HCT116 (cell line): ENCODE data around the gene LUM. TPM values are rescaled to one million over a fixed set of nuclear protein-coding genes. Genes with fewer than 3 reads are reported as not detected.

ENCODE experiments used
- ATAC-seq: fragments of 200-7000 bp; cut with Tn5 transposase; 2 replicates; pipeline ENCODE4 v1.9.1; 2020; ENCODE audit warnings: mild to moderate bottlenecking, moderate library complexity
- BruUV-seq: library from RNA; stranded (reverse); fragments of 400-500 nt; replicated peaks from 2 replicates; lab custom pipeline; 2021; lab: Mats Ljungman, UMichigan
- CTCF ChIA-PET: fragments of 300-600 bp; sonication (Branson Sonifier 250); formaldehyde crosslinking; loops from one replicate; lab custom pipeline; 2021; ENCODE audit warnings: antibody characterized with exemption; lab: Charles Lee
- POLR2A ChIA-PET: fragments of 300-600, 350-600 bp; sonication (Branson Sonifier 250); formaldehyde crosslinking; loops from one replicate; lab custom pipeline; 2021; ENCODE audit warnings: antibody characterized with exemption; lab: Charles Lee
- RAD21 ChIA-PET, 2 experiments: fragments of 300-600 bp; sonication (Branson Sonifier 250); formaldehyde crosslinking; loops; one replicate each; lab custom pipeline; 2023; ENCODE audit warnings: low total read pairs in 2 of 2; ENCODE audit not compliant: uncharacterized antibody in 2 of 2, unreplicated experiment in 2 of 2, low non-redundant PET in 1 of 2; lab: Charles Lee
- DNase-seq: peaks from one replicate; pipeline ENCODE4 v3.0.0-alpha.2; 2010; ENCODE audit warnings: low read depth, low spot score
- H2AFZ ChIP-seq: fragments of 200-600 bp; shearing (Covaris generic), sonication (generic); 2 replicates; pipeline ENCODE4 v1.6.1; 2017; ENCODE audit warnings: low read depth, mixed run types, mixed read lengths, antibody characterized with exemption, low read length; ENCODE audit not compliant: poor library complexity, severe bottlenecking
- H3K27ac ChIP-seq: 2 replicates; pipeline ENCODE4 v1.5.1; 2012; ENCODE audit warnings: low read depth, low read length
- H3K27me3 ChIP-seq: fragments of 200-600 bp; sonication (generic); 2 replicates; pipeline ENCODE4 v1.6.1; 2016; ENCODE audit warnings: mixed run types, low read length, mixed read lengths; ENCODE audit not compliant: insufficient read depth
- H3K36me3 ChIP-seq, 2 experiments: fragments of 200-500 bp in 1 of 2; fragments of 200-600 bp in 1 of 2; sonication (Bioruptor generic) in 1 of 2; sonication (generic) in 1 of 2; 2 replicates each; pipeline versions ENCODE4 v1.5.1 to v1.6.1; 2014 to 2016; ENCODE audit warnings: low read length in 2 of 2, inconsistent platforms in 1 of 2, mixed read lengths in 1 of 2, mixed run types in 1 of 2; ENCODE audit not compliant: insufficient read depth in 2 of 2, control insufficient read depth in 1 of 2
- H3K4me1 ChIP-seq, 2 experiments: fragments of 200-600 bp in 1 of 2; sonication (generic) in 1 of 2; 2 replicates each; pipeline versions ENCODE4 v1.5.1 to v1.6.1; 2012 to 2017; ENCODE audit warnings: low read length in 2 of 2, inconsistent platforms in 1 of 2, mild to moderate bottlenecking in 1 of 2, mixed read lengths in 1 of 2, mixed run types in 1 of 2, moderate library complexity in 1 of 2; ENCODE audit not compliant: insufficient read depth in 2 of 2, control insufficient read depth in 1 of 2
- H3K4me2 ChIP-seq: fragments of 200-600 bp; sonication (generic); 2 replicates; pipeline ENCODE4 v1.6.1; 2017; ENCODE audit warnings: mixed run types, low read length, mixed read lengths
- H3K4me3 ChIP-seq, 2 experiments: fragments of 200-600 bp in 1 of 2; sonication (generic) in 1 of 2; replicated peaks in 1 of 2; 2 replicates each; pipeline ENCODE4 v1.5.1; 2011 to 2016; ENCODE audit warnings: low read length in 2 of 2, control low read depth in 1 of 2, low read depth in 1 of 2, mild to moderate bottlenecking in 1 of 2, mixed read lengths in 1 of 2, mixed run types in 1 of 2
- H3K79me2 ChIP-seq: fragments of 200-600 bp; sonication (generic); 2 replicates; pipeline ENCODE4 v1.6.1; 2017; ENCODE audit warnings: mild to moderate bottlenecking, mixed run types, low read length, moderate library complexity, mixed read lengths; ENCODE audit not compliant: insufficient read depth
- H3K9ac ChIP-seq: fragments of 200-600 bp; sonication (generic); 2 replicates; pipeline ENCODE4 v1.6.1; 2016; ENCODE audit warnings: low read length, mixed read lengths
- H3K9me2 ChIP-seq: fragments of 200-600 bp; sonication (generic), shearing (Covaris generic); 2 replicates; pipeline ENCODE4 v1.6.1; 2017; ENCODE audit warnings: mixed run types, mild to moderate bottlenecking, moderate library complexity; ENCODE audit not compliant: insufficient read depth
- H3K9me3 ChIP-seq, 2 experiments: fragments of 200-500 bp in 1 of 2; fragments of 200-600 bp in 1 of 2; sonication (Bioruptor generic) in 1 of 2; sonication (generic) in 1 of 2; 2 replicates each; pipeline ENCODE4 v1.6.1; 2014 to 2017; ENCODE audit warnings: low read length in 2 of 2, mixed read lengths in 2 of 2, inconsistent platforms in 1 of 2, low read depth in 1 of 2, mild to moderate bottlenecking in 1 of 2, mixed run types in 1 of 2, moderate library complexity in 1 of 2; ENCODE audit not compliant: control insufficient read depth in 1 of 2, insufficient read depth in 1 of 2
- H4K20me1 ChIP-seq: fragments of 200-600 bp; sonication (generic), shearing (Covaris generic); 2 replicates; pipeline ENCODE4 v1.6.1; 2017; ENCODE audit warnings: mixed run types, mild to moderate bottlenecking, moderate library complexity; ENCODE audit not compliant: insufficient read depth
- EGR1 ChIP-seq: IDR thresholded peaks from 2 replicates; pipeline ENCODE4 v1.6.1; 2012; ENCODE audit warnings: low read depth
- ELF1 ChIP-seq: IDR thresholded peaks from 2 replicates; pipeline ENCODE4 v1.6.1; 2012; ENCODE audit warnings: low read depth, borderline replicate concordance
- EZH2 ChIP-seq: fragments of 200-600 bp; sonication (generic); IDR thresholded peaks from 2 replicates; pipeline ENCODE4 v1.6.1; 2017; ENCODE audit warnings: antibody characterized with exemption, mixed run types
- EZH2phosphoT487 ChIP-seq: fragments of 200-600 bp; IDR thresholded peaks from 2 replicates; pipeline ENCODE4 v1.6.1; 2018; ENCODE audit warnings: antibody characterized with exemption, borderline replicate concordance
- FOSL1 ChIP-seq: IDR thresholded peaks from 2 replicates; pipeline ENCODE4 v1.6.1; 2012; ENCODE audit warnings: low read depth
- JUND ChIP-seq: IDR thresholded peaks from 2 replicates; pipeline ENCODE4 v1.6.1; 2012
- RAD21 ChIP-seq: IDR thresholded peaks from 2 replicates; pipeline ENCODE4 v1.6.1; 2012; ENCODE audit warnings: low read depth, mild to moderate bottlenecking
- SIN3A ChIP-seq: IDR thresholded peaks from 2 replicates; pipeline ENCODE4 v1.6.1; 2012; ENCODE audit warnings: low read depth
- SP1 ChIP-seq: IDR thresholded peaks from 2 replicates; pipeline ENCODE4 v1.6.1; 2012; ENCODE audit warnings: low read depth
- YY1 ChIP-seq: IDR thresholded peaks from 2 replicates; pipeline ENCODE4 v1.6.1; 2011; ENCODE audit warnings: low read length, low read depth, moderate library complexity, mild to moderate bottlenecking; ENCODE audit not compliant: insufficient replicate concordance; ENCODE audit errors: extremely low read depth
- ZBTB33 ChIP-seq: IDR thresholded peaks from 2 replicates; pipeline ENCODE4 v1.6.1; 2011; ENCODE audit warnings: mild to moderate bottlenecking, low read length, moderate library complexity; ENCODE audit not compliant: insufficient replicate concordance; ENCODE audit errors: extremely low read depth
- ZFX ChIP-seq: fragments of 450-650 bp; IDR thresholded peaks from 2 replicates; pipeline ENCODE4 v1.6.1; 2017
- intact Hi-C: fragments of 100-400 bp; cut with micrococcal nuclease; formaldehyde crosslinking; loops from 2 replicates; pipeline ENCODE4 v1.10.0; 2022
- total RNA-seq: library from RNA; stranded (reverse); gene quantifications from one replicate; pipeline ENCODE4 v1.2.1, GENCODE V29; 2021; ENCODE audit not compliant: unreplicated experiment
- TF ChIP-seq, protein P1 (sequence below): IDR thresholded peaks from 2 replicates; pipeline ENCODE4 v1.6.1; 2012

The LUM gene
- total RNA-seq, 1 experiment from 2014 or later, result 0.69 TPM

DNA sequence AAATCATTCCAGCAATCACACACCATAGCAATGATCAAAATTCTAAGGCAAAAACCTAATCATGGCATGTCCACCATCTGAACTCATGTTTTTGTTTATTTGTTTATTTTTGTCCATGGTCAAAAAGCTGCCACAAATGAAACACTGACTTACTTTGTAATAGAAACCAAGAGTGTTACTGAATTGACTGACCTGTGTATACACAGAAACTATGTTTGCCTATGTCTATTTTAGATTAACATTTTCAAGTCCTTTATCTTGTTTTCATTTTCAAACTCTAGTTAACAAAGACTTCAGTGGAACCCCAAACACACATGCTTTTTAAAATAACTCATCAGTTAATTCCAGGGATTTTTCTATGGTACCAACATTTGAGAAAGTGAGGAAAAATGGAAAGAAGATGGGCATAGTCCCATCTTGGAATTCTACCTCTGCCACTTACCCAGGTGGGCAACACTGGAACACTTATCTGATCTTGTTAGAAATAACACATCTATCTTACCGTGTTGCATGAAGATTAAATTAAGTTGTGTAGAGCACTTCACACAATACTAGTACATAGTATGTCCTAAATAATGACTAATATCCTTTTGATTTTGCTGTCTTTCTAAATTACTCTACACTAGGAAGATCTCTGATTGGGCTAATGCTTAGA, 6.4 kb downstream of the LUM start:
- Histone ChIP-seq H4K20me1 (no peaks in the 10 kb centered on the region), H2AFZ (no peak overlapping the region), H3K9me3 (no peaks in the 10 kb centered on the region), H3K27ac (no peak overlapping the region), H3K4me1 (no peaks in the 10 kb centered on the region), H3K79me2 (no peaks in the 10 kb centered on the region), H3K9ac (no peak overlapping the region), H3K36me3 (no peaks in the 10 kb centered on the region), H3K9me2 (no peaks in the 10 kb centered on the region), H3K4me2 (no peak overlapping the region), H3K4me3 (no peak overlapping the region), H3K27me3 (no peaks in the 10 kb centered on the region)
- intact Hi-C loops, result loop anchor here (10.0 kb wide), 1 partner anchor 220 kb away; no protein-coding TSS in a partner anchor
- TF ChIP-seq FOSL1, result no peak
- no peak for TF ChIP-seq EZH2phosphoT487
- TF ChIP-seq RAD21, result no peak
- ChIA-PET RAD21 (no interaction called here), CTCF (no interaction called here), POLR2A (no interaction called here)
- no peak for ATAC-seq
- no TSS peak for BruUV-seq
- DNase-seq, result no peak

- POLR2A ChIA-PET, result no interaction called here
Observed at GRCh38 chr12:91103624-91104023, 7.7 kb downstream of the LUM start.

More at GRCh38 chr12:91103624-91104023, 7.7 kb downstream of the LUM start:
- no peak overlapping the region for H2AFZ ChIP-seq
- no peaks in the 10 kb centered on the region for H3K9me2 ChIP-seq
- H3K36me3 ChIP-seq, result no peaks in the 10 kb centered on the region
- no peaks in the 10 kb centered on the region for H4K20me1 ChIP-seq
- RAD21 ChIA-PET, result no interaction called here
- H3K9ac ChIP-seq, result no peak overlapping the region
- H3K27ac ChIP-seq, result no peak overlapping the region
- no peak overlapping the region for H3K4me3 ChIP-seq
- ATAC-seq (no peak), DNase-seq (no peak)
- H3K9me3 ChIP-seq, result no peaks in the 10 kb centered on the region
- H3K4me1 ChIP-seq, result peaks cover 4 to 10% of the 10 kb centered on the region in 2 experiments; a peak in 3 of 4 replicates
- CTCF ChIA-PET, result no interaction called here
- H3K27me3 ChIP-seq, result no peaks in the 10 kb centered on the region
- no peak overlapping the region for H3K4me2 ChIP-seq
- TF ChIP-seq ELF1 (no peak), SP1 (no peak), EGR1 (no peak), EZH2 (no peak), ZBTB33 (no peak), JUND (no peak), YY1 (no peak), SIN3A (no peak), ZFX (no peak), FOSL1 (no peak)
- TF ChIP-seq, protein P1, sequence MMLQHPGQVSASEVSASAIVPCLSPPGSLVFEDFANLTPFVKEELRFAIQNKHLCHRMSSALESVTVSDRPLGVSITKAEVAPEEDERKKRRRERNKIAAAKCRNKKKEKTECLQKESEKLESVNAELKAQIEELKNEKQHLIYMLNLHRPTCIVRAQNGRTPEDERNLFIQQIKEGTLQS, result no peak
- intact Hi-C loops, result loop anchor here (10.0 kb wide), 1 partner anchor 221 kb away; no protein-coding TSS in a partner anchor
- no TSS peak for BruUV-seq
- H3K79me2 ChIP-seq, result no peaks in the 10 kb centered on the region
